SK-N-SH treated with all-trans-retinoic acid at 6 μM for 48 hours (cell line): Measurements from ENCODE around the gene IL17C.

ENCODE experiments used
- OSR1 ChIP-seq: fragments of 250-450 bp; sonication (Bioruptor Pico); IDR thresholded peaks from 2 replicates; pipeline ENCODE4 v1.8.0; 2022; ENCODE audit warnings: moderate library complexity, mild to moderate bottlenecking, inconsistent platforms
- PPARA ChIP-seq: fragments of 250-450 bp; sonication (Bioruptor Pico); IDR thresholded peaks from 2 replicates; pipeline ENCODE4 v1.5.0; 2020; ENCODE audit warnings: mild to moderate bottlenecking, borderline replicate concordance
- ZNF565 ChIP-seq: fragments of 450-650 bp; formaldehyde crosslinking; conservative IDR thresholded peaks from 2 replicates; pipeline ENCODE4 v1.5.0; 2020; ENCODE audit warnings: low read depth, mild to moderate bottlenecking, moderate library complexity

DNA sequence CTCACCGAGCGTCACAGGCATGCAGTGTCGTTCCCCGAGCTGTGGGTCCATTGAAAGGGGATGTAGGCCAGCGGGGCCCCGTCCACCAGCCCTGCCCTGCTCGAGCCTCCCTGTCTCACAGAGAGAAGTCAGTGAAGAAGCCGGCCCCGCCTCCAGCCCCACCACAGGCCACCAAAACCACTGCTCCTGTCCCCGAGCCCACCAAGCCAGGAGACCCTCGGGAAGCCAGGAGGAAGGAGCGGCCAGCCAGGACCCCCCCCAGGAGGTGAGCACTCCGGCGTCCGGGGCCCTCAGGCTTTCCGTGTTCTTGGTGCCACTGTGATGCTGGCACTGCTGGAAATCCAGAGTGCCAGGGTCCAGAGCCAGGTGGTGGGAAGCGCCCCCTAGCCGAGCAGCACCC, 13.9 kb upstream of the IL17C start:
- TF ChIP-seq OSR1 (CRISPR knock-in tag) (no peak), PPARA (CRISPR knock-in tag) (no peak), ZNF565 (CRISPR knock-in tag) (no peak)
